ENCODE data around the gene WIPI1.
"Not testable (repeated sequence)": the region's sequence is repeated elsewhere in the genome, so short reads cannot be mapped to it uniquely, and the experiment has no call there.

The WIPI1 gene, protein sequence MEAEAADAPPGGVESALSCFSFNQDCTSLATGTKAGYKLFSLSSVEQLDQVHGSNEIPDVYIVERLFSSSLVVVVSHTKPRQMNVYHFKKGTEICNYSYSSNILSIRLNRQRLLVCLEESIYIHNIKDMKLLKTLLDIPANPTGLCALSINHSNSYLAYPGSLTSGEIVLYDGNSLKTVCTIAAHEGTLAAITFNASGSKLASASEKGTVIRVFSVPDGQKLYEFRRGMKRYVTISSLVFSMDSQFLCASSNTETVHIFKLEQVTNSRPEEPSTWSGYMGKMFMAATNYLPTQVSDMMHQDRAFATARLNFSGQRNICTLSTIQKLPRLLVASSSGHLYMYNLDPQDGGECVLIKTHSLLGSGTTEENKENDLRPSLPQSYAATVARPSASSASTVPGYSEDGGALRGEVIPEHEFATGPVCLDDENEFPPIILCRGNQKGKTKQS

DNA sequence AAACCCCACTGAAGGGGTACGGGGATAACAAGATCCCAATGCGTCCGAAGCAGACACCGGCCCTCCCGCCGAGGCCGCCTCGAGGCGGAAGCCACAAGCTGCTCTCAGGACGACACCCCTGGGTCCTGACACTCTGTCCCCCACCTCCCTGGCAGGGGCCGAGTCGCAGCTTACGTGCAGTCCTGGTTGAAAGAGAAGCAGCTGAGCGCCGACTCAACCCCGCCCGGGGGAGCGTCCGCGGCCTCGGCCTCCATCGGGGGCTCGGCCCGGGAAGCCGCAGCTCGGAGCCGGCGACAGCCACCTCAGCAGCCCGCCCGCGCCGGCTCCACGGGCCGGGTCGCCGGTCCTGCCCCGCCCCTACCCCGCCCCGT lies at the start of gene WIPI1:
Gene WIPI1, minus strand, starts transcription at position 329 of the 371 bp plus-strand sequence. Its CDS starts 75 bp downstream, at position 254.
- DNase-seq: no peak

DNA sequence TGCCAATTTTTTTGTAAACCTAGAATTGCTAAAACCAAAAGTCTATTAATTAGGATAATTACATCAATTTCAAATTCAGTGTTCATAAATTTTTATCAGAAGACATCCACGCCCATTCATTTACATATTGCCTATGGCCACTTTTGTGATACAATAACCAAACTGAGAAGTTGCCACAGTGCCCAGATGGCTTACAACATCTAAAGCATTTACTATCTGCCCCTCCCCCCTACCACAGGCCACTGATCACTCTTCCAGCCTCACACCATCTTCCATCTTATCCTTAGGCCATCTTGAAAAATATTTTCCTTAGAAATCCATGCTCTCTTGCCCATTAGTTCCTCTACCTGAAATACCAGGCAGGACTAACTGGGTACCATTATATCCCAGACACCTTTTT lies 48.7 kb upstream of the WIPI1 start:
- DNase-seq: no peak

DNA sequence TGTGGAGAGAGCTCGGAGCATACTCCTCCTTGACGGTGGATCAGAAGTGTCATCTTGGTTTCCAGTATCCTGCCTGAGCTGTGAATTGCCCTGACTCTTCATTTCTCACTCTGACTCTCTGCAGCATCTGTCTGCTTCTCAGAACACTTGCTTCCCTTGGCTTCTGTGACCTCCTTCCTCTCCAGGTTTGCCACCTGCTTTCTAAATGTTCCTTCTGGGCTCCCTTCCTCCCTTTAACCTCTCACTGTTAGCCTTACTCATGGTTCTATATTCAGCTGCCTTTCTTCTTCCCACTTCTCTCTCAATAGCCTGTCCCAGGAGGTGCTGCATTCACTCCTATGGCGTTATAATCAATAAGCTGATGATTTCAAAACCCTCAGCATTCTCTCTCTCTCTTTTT lies 43.8 kb upstream of the WIPI1 start:
- DNase-seq: no peak

DNA sequence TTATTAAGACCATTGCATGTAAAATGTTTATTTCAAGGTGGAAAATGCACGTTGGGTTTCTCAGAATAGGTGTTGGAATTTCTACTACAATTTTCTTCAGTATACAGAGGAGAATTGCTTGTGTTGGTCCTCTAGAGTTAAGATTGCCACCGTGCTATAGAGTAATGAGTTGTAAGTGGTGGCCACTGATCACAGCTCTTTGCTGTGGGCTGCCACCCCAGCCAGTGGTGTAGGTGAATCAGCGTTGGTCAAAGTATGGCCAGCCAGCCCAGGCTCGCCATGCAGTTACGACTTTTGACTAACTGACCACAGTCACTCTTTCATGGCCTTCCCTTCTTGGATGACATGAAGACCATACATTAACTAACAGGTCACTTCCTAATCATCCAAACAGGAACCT lies 42.3 kb upstream of the WIPI1 start:
- no peak for DNase-seq

DNA sequence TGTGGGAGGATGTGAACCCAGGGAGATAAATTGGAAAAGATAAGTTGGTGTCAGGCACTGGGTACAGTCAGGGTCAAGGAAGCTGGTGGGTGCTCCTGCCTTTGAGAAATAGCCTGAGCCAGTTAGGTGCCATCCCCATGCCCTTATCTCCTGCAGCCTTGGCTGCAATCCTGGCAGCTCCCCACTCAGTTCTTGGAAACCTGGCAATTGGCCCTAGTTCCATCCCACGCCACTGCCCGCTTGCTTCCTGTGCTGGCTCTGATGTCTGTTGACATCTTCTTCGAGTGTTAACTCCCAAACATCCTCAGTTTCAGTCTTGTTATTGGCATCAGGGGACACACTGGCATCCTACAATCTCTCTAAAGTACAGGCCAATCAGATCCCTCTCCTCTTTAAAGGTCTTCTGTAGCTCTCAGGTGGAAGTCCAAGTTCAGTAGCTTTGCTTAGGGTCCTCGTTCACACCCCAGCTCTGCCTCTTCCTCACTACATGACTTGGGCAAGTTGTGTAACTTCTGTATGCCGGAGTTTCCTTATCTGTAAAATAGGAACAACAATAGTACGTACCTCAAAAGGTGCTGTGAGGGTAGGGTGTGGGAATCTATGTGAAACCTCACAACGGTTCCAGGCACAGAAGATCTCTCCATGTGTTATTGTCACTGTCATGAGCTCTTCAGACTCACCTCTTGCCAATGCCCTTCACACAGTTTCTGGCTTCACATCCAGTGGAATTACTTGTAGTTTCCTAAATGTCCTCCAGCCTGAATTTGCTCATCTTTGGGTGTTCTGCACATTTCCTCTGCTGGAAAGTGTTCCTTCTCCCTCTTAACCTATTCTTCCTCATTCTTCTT lies 41.4 kb upstream of the WIPI1 start:
- DNase-seq: no peak

DNA sequence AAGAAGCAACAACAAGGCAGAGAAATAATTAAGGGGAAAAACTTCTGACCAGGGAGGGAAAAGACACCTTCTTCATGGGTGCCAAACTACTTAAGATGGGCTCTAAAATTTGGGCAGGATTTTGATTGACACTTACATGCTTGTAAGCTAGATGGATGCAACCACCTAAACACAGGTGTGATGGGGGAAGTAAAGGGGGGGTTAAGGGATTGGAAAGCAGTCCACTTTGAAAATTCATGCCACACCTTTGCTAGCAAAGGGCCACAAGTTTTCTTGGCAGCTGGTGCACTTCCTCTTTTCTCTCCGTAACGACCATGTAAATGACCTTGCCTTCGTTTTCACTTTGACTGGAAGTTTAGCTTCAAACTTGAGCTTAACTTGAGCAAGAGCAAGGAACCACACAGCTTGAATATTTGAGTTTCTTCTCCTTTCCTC lies 40.6 kb upstream of the WIPI1 start:
- DNase-seq: peak; percentile 70

DNA sequence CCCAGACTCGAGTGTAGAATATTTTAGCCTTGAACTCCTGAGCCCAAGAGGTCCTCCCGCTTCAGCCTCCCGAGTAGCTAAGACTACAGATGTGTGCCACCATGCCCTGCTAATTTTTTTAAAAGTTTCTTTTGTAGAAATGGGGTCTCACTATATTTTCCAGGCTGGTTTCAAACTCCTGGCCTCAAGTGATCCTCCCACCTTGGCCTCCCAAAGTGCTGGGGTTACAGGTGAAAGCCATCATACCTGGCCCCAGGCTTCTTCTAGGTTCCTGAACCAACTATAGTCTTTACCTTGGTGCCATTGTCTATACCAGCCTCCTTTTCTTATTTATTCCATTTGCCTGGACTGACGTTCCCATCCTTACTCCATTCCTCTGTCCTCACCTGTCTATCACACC lies 37.8 kb upstream of the WIPI1 start:
- DNase-seq: no peak

DNA sequence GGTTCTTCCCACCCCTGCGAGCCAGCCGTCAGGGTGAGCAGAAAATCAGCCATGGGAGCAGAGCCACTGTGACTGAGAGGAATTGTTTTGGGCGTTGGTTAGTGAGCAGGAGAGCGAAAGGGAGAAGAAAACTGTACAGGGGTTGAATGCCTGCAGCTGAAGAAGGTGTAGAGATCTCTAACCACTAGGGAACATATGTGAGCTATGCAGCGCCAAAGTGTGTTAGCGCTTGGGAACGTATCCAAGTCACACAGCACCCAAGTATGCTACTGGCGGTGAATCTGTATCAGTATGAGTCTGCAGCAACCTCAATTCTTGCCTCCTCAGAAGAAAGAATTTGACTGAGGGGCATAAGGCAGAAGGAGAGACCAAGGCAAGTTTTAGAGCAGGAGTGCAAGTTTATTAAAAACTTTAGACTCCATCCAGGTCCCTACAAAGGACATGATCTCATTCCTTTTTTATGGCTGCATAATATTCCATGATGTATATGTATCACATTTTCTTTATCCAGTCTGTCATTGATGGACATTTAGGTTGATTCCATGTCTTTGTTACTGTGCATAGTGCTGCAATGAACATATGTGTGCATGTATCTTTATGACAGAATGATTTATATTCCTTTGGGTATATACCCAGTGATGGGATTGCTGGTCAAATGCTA lies 35.2 kb upstream of the WIPI1 start:
- not testable (repeated sequence) for DNase-seq

DNA sequence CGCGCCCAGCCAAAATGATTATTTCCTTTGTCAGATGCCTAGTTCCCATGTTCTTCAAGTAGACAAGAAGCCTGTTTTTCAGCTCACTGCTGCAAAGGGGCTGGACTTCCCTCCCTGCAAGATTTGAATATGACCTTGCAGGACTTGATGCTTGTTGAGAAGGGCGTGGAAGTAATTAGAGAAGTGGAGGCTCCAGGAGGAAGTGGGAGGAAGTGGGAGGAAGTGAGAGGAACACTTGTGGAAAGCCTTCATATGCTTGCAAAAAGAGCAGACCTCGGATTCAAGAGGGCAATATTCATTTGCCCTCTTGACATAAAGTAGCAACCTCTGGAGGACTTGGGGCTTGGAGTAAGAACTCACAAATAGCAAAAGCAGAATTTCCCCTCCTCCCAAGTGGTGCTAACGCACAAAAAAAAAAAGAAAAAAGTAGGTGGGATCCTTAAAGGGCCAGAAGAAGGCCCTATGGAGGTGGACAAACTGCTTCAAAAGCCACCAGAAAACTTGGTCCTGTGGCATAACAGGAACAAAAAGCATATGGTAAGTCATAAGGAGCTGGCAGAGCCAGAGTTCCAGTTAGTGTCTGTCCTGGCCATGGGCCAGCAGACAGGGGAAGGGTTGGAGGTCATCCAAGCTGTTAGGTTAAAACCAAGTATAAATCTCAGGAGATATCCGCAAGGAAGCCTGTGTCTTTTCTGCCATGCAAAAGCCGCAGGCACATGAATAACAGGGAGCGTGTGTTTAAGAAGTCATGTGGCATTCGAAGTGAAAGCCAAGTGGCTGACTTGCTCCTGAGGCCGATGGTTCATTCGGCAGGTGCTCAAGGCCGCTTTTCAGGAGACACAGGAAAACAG lies 34.3 kb upstream of the WIPI1 start:
- DNase-seq: no peak

DNA sequence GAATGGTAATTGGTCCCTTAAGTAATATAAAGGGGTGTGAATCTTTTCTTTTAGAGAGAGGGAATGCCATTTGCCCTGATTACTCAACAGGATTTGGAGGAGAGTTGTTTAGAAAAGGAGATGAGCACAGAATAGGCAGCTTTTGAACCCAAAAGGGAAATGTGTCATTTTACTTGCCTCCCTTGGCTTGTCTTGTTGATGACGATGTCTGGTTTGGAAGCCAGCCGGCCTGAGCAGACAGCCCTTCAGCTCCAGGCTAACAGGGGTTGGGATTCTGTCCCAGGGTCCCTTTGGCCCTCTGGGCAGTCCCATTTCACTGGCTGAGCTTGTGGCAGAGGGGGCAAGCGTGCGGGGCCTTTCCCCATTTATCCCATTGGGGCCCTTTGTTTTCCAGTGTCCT lies 32.6 kb upstream of the WIPI1 start:
- no peak for DNase-seq

DNA sequence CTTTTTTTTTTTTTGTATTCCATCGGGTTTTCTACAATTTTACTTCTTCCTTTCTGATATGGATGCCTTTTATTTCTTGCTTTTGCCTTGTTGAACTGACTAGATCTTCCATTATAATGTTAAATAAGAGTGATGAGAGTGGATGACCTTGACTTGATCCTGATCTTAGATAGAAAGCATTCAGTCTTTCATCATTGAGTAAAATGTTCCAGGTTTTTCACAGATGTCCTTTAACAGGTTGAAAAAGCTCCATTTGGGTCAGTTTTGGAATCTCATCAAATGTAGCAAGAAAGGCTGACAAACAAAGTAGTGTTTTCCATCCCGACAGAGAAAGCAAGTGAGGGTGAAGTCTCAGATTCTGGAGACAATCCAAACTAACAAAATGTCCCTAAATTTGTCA lies 27.2 kb upstream of the WIPI1 start:
- DNase-seq: no peak

DNA sequence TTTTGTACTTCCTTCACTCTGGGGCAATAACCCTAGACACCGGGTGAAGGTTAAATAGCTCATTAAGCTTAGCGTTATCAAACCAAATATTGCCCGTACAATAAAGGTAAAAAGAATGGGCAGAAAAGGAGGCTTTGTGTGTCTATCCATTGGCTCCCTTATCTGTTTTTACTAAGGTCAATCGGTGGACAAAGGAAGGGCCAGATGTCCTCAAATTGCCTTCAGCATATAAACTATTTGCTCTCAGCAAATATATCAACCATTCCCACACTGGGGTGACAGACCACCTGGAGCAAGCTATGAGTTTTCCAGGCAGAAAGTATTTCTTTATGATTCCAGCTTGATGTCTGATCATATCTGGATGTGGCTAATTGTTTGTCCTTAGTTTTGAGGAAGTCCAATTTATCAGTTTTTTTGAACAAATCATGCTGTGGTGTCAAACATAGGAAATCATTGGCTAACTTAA lies 25.3 kb upstream of the WIPI1 start:
- no peak for DNase-seq

DNA sequence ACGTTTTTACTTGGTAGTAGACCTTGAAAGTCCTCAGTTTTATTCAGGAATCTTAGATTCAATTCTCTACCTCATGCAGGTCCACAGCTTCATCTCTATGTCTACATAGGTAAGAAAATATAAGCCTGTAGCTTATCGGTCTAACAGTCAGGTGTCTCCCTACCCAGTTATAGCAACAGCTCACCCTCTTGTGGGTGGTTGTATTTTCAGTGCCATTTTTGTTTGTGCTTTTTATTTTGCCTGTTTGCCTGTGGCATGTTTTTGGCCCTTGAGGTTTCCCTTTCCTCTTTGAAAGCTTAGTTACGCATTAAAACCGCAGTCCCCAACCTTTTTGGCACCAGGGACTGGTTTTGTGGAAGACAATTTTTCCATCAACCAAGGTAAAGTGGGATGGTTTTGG lies 23.6 kb upstream of the WIPI1 start:
- DNase-seq: no peak

DNA sequence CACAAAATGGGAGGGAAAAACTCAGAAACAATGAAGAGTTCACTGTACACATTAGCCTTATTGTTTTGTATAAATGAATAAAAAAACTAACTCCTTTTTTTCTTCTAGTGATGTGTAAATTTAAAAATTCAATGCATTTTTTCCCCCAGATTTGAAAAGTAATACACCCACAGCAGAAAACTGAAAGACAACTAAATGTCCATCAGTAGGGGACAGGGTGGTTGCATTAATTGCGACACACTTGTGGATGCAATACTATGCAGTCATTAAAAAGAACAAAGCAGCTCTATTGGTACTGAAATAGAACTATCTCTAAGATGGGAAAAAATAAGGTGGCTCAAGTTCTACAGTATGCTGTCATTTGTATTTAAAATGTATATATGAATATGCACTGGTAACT lies 13.7 kb upstream of the WIPI1 start:
- DNase-seq: no peak

DNA sequence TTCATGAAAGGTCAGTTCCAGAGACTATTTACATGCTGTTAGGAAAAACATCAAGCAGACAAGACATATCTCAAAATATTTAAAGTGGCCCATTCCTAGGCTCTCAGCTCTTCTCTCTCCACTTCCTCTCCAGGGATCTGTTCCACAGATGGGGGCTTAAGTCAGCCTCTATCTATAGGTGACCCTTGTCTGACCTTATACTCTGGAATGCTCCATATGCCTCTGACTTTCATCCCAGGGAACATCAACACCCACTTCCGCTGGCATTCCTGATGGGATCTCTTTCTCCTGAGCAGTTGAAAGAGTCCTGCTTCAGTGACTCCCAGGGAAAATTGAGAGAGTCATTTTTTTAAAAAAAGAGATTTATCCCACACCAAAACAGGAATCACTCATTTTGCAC lies 11.5 kb upstream of the WIPI1 start:
- no peak for DNase-seq

DNA sequence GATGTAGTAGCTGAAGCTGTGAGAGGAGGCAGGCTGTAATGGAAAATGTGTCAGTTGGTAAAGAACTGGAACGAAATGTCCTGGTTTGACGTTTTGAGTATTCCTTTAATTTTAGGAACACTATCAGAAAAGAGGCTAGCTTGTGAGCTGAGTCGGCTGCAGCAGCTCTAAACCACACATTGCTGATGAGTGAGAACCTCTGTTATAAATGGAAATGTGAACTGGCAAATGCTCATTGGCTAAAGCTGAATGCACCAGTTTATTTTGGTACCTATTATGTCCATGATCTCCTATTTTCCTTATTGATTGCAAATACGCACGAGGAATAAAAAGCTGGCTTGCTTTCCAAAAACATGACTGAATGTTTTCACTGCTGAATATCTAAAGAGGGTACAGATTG lies 11.0 kb upstream of the WIPI1 start:
- no peak for DNase-seq

DNA sequence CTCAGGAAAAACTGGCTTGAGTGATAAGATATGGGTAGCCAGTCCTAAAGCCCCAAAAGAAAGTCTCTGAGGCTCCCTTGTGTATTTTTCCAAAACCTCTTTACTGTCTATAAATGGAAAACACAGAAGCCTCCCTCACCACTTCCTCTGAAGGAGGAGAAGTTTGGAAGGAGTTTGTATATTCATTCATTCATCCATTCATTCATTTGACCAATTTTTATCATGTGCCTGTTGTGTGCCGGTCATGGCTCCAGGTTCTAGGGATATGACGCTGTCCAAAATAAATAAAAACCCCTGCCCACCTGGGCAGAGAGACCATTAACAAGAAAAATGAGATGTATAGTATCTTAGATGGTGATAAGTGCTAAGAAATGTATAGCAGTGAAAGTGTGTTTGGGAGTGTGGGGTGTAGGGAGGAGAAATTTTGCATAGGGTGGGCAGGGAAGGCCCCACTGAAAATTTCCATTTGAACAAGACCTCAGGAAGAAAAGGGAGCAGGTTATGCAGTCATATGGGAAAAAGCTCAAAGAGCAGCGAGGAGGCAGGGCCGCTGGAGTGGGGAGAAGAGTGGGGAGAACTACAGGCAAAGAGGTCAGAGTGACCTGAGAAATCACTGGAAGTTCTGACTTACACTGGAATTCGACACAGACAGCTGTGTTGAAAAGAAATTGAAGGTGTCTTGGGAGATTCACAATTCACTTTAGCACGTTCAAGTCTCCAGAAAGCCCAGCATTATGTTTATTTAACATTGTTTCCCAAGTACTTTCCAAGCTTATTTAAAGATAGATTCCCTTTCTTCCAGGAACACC lies 6.1 kb upstream of the WIPI1 start:
- DNase-seq: no peak

DNA sequence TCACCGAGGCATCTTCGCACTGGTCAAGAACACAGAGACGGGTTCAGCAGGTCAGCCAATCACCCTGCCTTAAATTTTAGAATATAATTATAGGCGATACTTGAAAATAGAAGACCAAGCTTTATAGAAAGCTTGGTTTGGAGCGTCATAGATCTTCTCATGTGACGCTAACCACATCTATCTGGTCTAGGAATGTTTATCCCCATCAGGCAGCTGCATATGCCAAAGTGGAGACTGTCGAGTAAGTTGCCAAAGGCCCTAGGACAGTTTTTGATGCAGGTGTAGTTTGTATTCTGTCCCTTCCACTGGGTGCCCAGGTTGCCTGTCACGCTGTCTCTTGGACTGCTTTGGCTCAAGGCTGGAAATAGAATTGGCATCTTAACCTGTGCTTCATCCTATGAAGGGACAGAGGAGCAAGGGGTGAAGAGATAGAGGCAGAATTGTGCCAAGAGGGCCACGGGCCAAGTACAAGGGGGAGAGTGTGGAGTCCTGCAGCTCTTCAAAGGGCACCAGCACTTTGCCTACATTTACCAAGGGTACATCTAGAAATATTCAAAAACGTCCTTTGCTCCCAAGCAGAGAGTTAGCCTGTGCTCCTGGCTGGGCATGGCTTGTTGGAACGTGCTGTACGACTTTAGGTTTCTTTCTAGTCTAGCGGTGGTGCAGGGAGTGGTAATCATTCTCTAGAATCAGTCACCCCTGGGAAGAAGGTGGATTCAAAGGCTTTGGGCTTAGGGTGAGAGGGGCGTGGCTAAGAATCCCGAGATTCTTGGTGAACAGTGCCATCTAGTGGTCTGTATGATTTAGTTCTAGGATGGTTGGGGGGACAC lies 5.3 kb upstream of the WIPI1 start:
- peak; percentile 90 for DNase-seq

DNA sequence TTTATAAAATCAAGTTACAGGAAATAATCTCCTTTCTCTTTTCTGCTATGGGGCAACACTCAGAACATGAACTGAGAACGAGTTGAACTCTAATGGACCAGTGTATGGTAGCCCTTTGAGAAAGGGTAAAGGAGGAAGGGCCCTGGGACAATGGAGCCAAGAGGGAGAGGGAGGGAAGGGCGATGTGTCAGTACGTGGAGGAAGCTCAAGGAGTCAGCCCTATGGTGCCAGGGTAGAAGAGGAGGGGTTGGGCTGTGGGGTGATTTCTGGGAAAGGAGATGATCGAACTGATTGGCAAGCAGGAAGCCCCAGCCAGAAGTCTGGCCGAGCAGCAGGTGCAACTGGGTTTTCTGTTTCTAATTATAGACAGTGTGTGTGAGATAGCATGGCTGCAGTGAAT lies 4.3 kb upstream of the WIPI1 start:
- DNase-seq: peak; percentile 81

DNA sequence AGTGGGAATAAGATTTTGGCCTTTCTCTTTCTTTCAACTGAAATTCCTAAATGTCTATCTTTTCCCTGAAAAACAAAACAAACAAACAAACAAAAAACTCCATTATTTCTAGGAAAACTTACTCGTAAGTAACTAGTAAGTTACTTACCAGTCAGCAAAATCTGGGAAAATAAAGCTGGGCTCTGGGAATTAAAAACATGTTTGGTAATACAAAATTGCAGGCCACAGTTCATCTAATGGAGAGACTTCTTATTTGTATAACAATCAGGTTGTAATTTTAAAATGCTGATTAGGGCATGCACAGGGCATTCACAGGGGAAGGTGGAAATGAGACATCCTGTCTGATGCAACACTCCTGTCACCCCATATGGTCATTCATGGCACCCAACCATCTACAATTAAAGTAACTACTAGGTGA lies 3.8 kb upstream of the WIPI1 start:
- peak; percentile 68 for DNase-seq

DNA sequence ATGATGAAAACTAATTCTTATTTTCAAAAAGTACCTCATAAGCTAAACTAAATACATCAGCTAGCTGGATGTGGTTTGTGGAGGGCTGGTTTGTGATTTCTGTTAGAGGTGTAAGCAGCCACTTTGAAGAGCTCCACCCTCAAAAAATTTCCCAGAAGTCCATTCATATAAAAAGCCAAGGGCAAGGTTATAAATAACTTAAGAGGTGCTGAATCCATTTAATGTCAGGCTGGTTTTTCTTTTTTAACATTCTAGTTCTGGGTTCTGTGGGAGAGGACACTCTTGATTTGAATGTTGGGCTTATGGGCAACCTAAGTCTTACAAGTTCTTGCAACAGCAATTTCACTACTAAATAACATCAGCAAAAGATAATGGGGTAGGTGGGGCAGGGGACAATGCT lies 3.4 kb upstream of the WIPI1 start:
- peak; percentile 84 for DNase-seq

All from activated CD4-positive, alpha-beta T cell treated with anti-CD3 and anti-CD28 coated beads, Interleukin-2, Interleukin-6, amounts not matched to agents 100 ng/mL and 50 ng/mL, durations not matched to agents 16 hours and 8 hours (primary cell).